ENCODE results near the gene PRMT7.

PRMT7 gene

GRCh38 chr16:68366062-68366461, 55.2 kb downstream of the PRMT7 start:
- DNase-seq (ENCODE audit: extremely low spot score): no peak
- TF ChIP-seq CTCF (IDR thresholded peaks at IDR 0.05; ENCODE audit: control extremely low read depth, extremely low read depth, low read depth, missing control alignments): no peak
- ChIA-PET POLR2A (no interaction called here), CTCF (interaction anchor here (0.6 to 8.9 kb wide), 13 partner anchors 11 to 144 kb away, joined by 3 to 64 read pairs (median 3); partner anchors contain the start of gene SLC7A6)

- peak; percentile 62 for DNase-seq (ENCODE audit: extremely low spot score)
These were observed 56.2 kb downstream of the PRMT7 start for GRCh38 chr16:68367030-68367429.

GRCh38 chr16:68367440-68367839, 56.6 kb downstream of the PRMT7 start:
- ChIA-PET CTCF (interaction anchor here (1.0 to 8.9 kb wide), 8 partner anchors 8 to 155 kb away, joined by 3 to 64 read pairs (median 6); partner anchors contain the start of gene SLC7A6), POLR2A (no interaction called here)
- no peak for DNase-seq (ENCODE audit: extremely low spot score)
- TF ChIP-seq CTCF (IDR thresholded peaks at IDR 0.05; ENCODE audit: control extremely low read depth, extremely low read depth, low read depth, missing control alignments): no peak

More at GRCh38 chr16:68367030-68367429, 56.2 kb downstream of the PRMT7 start:
- peak; percentile 49 for TF ChIP-seq CTCF (IDR thresholded peaks at IDR 0.05; ENCODE audit: control extremely low read depth, extremely low read depth, low read depth, missing control alignments)
- CTCF ChIA-PET: interaction anchor here (0.7 to 8.9 kb wide), 9 partner anchors 11 to 135 kb away, joined by 3 to 64 read pairs (median 4); partner anchors contain the start of gene SLC7A6
- POLR2A ChIA-PET: no interaction called here

GRCh38 chr16:68367891-68368290, 57.1 kb downstream of the PRMT7 start:
- no peak for DNase-seq (ENCODE audit: extremely low spot score)
- ChIA-PET CTCF (interaction anchor here (1.0 to 8.9 kb wide), 11 partner anchors 8 to 154 kb away, joined by 3 to 64 read pairs (median 5); partner anchors contain the start of gene SLC7A6), POLR2A (no interaction called here)
- no peak for TF ChIP-seq CTCF (IDR thresholded peaks at IDR 0.05; ENCODE audit: control extremely low read depth, extremely low read depth, low read depth, missing control alignments)

GRCh38 chr16:68368301-68368888, 57.6 kb downstream of the PRMT7 start:
- ChIA-PET CTCF (interaction anchor here (0.8 to 8.9 kb wide), 15 partner anchors 9 to 154 kb away, joined by 3 to 64 read pairs (median 5); partner anchors contain the start of gene SLC7A6), POLR2A (no interaction called here)
- TF ChIP-seq CTCF (IDR thresholded peaks at IDR 0.05; ENCODE audit: control extremely low read depth, extremely low read depth, low read depth, missing control alignments): no peak
- DNase-seq (ENCODE audit: extremely low spot score): peak; percentile 73

- CTCF ChIA-PET: interaction anchor here (0.8 to 8.9 kb wide), 15 partner anchors 8 to 152 kb away, joined by 3 to 64 read pairs (median 5); partner anchors contain the start of gene SLC7A6
- DNase-seq (ENCODE audit: extremely low spot score): no peak
- POLR2A ChIA-PET: interaction anchor here (0.6 kb wide), 1 partner anchor 738 kb away, joined by 4 read pairs; no protein-coding TSS in a partner anchor
- TF ChIP-seq CTCF (IDR thresholded peaks at IDR 0.05; ENCODE audit: control extremely low read depth, extremely low read depth, low read depth, missing control alignments): no peak
These were observed 58.3 kb downstream of the PRMT7 start for GRCh38 chr16:68369168-68369567.

All from GM10248 (cell line).